ENCODE data around the gene FCGBP. TPM values are rescaled to one million over a fixed set of nuclear protein-coding genes. Genes with fewer than 3 reads are reported as not detected.

Gene FCGBP
- total RNA-seq, 1 experiment from 2014 or later = under 0.01 TPM

DNA sequence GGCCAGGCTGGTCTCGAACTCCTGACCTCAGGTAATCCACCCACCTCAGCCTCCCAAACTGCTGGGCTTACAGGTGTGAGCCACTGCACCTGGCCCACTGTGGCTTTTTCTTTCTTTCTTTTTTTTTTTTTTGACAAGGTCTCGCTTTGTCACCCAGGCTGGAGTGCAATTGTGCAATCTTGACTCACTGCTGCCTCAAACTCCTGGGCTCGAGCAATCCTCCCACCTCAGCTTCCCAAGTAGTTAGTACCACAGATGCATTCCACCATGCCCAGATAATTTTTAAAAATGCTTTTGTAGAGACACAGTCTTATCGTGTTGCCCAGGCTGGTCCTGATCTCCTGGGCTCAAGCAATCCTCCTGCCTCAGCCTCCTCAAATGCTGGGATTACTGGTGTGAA, 12.1 kb upstream of the FCGBP start:
- no peak for DNase-seq (ENCODE audit: low read depth)

GRCh38 chr19:39943586-39943985, 9.2 kb upstream of the FCGBP start:
- no peak for DNase-seq (ENCODE audit: low read depth)

- DNase-seq (ENCODE audit: low read depth) = no peak
Observed at GRCh38 chr19:39942366-39942730, 7.9 kb upstream of the FCGBP start.

GRCh38 chr19:39941615-39942365, 7.4 kb upstream of the FCGBP start:
- DNase-seq (ENCODE audit: low read depth) = peak; percentile 72

GRCh38 chr19:39941151-39941550, 6.7 kb upstream of the FCGBP start:
- DNase-seq (ENCODE audit: low read depth) = no peak

DNA sequence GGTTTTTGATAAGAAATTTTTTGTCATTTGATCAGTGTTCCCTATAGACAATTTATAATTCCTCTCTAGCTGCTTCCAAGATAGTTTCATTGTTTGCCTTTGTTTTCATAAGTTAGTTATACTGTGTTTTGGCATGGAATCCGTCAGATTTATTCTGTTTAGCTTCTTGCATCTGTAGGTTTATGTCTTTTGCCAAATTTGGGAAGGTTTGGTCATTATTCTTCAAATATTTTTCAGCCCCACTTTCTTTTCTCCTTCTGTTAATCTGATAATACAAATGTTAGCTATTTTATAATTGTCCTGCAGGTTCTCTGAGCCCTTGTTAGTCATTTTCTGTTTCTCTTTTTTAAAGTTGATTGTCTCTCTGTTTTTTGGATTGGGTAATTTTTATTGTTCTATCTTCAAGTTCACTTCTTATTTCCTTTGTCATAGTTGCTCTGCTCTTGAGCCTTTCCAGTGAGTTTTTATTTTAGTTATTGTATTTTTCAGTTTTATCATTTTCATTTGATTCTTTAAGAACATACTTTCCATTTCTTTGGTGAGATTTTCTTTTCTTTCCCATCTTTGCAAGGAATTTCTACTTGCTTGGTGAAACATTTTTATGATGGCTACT, 5.9 kb upstream of the FCGBP start:
- DNase-seq (ENCODE audit: low read depth) = no peak

DNA sequence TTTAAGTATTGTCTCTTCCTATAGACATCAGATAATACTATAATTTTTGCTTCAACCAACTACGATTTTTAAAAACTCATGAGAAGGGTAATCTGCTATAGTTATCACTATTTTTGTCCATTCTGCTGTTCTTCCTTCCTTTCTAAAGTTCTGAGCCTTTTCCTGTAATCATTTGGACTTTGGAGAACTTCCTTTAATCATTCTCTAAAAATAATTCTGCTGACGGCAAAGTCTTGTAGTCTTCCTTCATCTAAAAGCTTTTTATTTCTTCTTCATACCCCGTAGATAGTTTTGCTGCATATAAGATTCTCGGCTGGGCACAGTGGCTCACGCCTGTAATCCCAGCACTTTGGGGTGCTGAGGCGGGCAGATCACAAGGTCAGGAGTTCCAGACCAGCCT, 5.1 kb upstream of the FCGBP start:
- DNase-seq (ENCODE audit: low read depth) = no peak

DNA sequence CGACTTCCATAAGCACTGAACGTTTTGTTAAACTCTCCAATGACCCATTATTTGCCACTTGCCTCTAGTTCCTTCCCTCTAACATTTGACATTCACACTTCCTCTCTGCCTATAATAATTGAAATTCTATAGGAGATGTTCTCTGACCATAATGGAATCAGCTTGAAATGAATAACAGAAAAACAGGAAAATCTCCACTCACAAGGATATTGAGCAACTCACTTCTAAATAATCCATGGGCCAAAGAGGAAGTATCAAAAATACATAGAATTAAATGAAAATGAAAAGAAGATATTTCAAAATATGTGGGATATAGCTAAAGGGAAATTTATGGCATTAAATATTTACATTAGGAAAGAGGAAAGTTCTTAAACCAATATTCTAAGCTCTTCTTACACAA, 3.4 kb upstream of the FCGBP start:
- DNase-seq (ENCODE audit: low read depth) = no peak

DNA sequence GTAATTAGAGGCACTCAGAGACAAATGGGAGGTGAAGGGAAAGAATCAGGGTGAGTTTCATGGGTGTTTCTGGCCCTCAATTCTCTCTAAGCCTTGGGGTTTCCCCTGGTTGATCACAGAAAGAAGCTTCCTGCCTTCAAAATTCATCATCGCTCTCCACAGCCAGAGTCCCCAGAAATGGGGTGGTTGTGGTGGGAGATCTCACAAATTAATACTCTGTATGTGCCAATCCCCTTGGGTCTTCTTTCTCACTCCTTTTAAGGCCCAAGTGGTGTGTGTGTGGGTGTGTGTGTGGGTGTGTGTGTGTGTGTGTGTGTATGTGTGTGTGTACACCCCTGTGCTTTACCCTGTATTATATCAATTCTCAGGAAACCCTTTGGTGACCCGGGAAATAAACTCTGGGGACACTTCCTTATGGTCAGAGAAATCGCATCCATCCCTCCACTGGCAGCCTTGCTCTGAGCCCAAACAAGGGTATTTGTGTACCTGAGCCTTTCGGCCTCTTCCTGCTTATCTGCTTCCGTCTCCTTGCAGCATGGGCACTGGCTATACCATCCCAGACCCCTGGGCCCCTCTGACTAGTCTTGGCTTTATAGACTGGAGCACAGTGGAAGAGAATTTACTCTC, 2.8 kb upstream of the FCGBP start:
- no peak for DNase-seq (ENCODE audit: low read depth)

DNA sequence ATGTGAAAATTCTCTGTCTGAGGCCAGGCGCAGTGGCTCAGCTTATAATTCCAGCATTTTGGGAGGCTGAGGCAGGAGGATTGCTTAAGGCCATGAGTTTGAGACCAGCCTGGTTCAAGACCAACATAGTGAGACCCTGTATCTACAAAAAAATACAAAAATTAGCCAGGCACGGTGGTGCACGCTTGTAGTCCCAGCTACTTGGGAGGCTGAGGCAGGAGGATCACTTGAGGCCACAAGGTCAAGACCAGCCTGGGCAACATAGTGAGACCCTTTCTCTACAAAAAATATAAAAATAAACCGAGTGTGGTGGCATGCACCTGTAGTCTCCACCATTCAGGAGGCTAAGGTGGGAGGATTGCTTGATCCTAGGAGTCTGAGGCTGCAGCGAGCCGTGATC, 2.2 kb upstream of the FCGBP start:
- DNase-seq (ENCODE audit: low read depth) = no peak

- DNase-seq (ENCODE audit: low read depth) = no peak
Observed at GRCh38 chr19:39936020-39936419, 1.6 kb upstream of the FCGBP start.

- no peak for DNase-seq (ENCODE audit: low read depth)
Observed at GRCh38 chr19:39935364-39935661, 879 bp upstream of the FCGBP start.

GRCh38 chr19:39929750-39930149, 4.7 kb downstream of the FCGBP start:
- DNase-seq (ENCODE audit: low read depth) = no peak

GRCh38 chr19:39928357-39928725, 6.1 kb downstream of the FCGBP start:
- no peak for DNase-seq (ENCODE audit: low read depth)

DNA sequence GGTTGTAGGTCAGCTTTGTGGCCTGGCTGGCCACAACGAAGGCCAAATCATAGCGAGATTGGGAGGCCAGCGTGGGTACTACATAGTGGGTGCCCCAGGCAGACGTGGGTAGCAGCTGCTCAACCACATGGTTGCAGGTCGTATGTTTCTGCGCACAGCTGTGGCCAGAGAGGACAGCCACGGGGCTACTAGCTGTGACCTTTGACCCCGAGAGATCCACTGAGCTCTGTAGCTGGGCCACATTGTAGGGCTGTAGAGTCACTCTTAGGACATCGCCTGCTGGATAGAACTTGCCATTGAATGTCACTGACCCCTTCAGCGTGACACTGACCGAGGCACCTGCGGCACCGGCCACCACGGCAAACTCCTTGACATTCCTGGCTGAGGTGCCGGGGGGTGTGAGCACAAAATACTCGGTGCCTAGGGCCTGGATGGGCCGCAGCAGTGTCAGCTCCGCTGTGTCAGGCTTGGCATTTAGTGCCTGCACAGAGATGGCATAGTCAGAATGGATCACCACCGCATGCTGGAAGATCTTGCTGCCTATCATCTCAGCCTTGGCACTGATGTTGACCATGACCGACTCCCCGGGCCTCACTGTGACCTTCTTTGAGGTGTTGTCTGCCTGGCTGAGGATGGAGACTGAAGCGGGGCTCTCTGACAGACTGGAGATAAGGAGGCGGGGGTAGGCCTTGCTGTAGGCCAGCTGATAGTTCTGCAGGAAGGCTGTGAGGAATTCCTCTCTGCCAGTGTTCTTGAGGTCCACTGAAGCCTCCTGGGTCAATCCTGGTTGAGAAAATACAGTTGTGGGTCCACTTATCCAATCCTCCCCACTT, 6.7 kb downstream of the FCGBP start:
- no peak for DNase-seq (ENCODE audit: low read depth)

DNA sequence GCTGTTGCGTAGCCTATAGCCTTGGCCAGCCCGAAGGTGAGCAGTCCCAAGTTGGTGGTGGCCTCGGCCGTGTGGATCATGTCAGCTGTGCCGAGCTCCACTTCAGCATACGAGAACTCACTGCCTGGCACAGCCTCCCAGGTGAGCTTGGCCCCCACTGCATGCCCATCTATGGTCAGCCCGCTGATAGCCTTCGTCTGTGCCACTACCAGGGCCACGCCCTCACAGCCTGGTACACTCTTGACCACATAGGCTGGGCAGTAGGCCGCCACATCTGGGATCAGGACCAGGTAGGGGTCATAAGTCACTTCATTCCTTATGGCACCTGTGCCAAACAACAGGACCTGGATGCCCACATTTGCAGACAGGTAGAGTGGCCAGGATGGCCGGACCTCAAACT, 7.4 kb downstream of the FCGBP start:
- DNase-seq (ENCODE audit: low read depth) = no peak

- DNase-seq (ENCODE audit: low read depth) = no peak
Observed at GRCh38 chr19:39926170-39926760, 8.2 kb downstream of the FCGBP start.

GRCh38 chr19:39924952-39925351, 9.5 kb downstream of the FCGBP start:
- no peak for DNase-seq (ENCODE audit: low read depth)

DNA sequence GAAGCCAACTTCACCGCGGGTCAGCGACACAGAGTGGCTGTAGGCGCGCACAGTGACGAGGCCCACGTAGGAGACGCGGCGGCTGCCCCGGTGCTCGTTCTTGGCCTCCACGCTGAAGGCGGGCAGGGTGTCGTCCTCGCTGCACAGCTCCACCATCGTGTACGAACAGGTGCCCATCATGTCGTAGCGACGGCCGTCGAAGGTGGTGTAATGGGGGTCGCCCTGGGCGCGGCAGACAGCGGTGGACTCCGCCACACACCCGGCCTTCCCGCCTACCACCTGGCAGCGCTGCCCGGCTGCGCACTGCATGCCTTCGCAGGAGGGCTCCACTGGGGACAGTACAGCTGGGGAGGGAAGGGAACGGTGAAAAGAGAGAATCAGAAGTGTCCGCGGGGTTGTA, 10.0 kb downstream of the FCGBP start:
- no peak for DNase-seq (ENCODE audit: low read depth)

- DNase-seq (ENCODE audit: low read depth) = no peak
Observed at GRCh38 chr19:39923862-39924261, 10.6 kb downstream of the FCGBP start.

DNA sequence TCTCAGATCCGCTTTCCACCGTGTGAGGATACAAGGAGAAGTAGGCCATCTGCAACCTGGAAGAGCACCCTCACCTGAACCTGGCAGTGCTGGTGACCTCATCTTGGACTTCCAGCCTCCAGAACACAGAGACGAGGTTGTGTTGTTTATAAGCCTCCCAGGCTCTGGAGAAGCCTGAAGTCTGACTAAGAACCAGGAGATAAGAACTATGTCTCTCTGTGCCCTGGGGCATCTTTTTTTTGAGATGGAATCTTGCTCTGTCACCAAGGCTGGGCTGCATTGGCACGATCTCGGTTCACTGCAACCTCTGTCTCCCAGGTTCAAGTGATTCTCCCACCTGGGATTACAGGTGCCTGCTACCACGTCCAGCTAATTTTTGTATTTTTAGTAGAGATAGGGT, 14.5 kb downstream of the FCGBP start:
- DNase-seq (ENCODE audit: low read depth) = peak; percentile 7

DNA sequence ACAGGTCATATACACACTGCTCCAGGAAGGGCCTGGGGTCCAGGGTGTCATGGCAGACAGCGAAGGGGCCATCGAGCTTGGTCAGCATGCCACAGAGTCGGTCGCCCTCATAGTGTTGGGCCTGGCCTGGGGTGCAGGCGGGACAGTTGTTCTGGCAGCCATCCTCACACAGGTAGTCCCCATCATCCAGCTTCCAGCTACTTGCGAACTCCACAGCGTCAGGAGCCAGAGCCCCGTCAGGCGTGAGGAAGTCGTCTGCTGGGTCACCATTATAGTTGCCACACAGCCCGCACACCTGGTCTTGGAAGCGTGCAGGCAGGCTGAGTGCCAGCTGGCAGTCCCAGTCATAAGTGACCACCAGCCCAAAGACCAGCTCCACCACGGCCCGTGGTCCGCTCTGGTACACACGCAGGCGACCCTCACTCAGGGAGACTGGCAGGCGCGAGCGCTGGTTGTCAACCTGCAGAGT, 16.2 kb downstream of the FCGBP start:
- DNase-seq (ENCODE audit: low read depth) = no peak

Measured in RPMI7951 (cell line).